ENCODE results near the gene PLOD3. TPM values are rescaled to one million over a fixed set of nuclear protein-coding genes. Genes with fewer than 3 reads are reported as not detected.
"Not testable (repeated sequence)": the region's sequence is repeated elsewhere in the genome, so short reads cannot be mapped to it uniquely, and the experiment has no call there.

Gene PLOD3
- total RNA-seq, 2 donors from 2014 or later: 49.6 to 59.1 TPM

- no peak for DNase-seq
- intact Hi-C loops (cut with DNase I): loop anchor here in 1 of 2 donors (5.0 kb wide), 1 partner anchor 34 kb away; no protein-coding TSS in a partner anchor
- peak in 1 of 2 donors; percentile 2 for ATAC-seq
These were observed 1.1 kb upstream of the PLOD3 start for GRCh38 chr7:101218236-101219125.

- intact Hi-C loops (cut with DNase I): loop anchor here in 1 of 2 donors (5.0 kb wide), 1 partner anchor 35 kb away; no protein-coding TSS in a partner anchor
- DNase-seq: no peak
- ATAC-seq: peak in 1 of 2 donors; percentile 7
These were observed 457 bp downstream of the PLOD3 start for GRCh38 chr7:101216860-101217387.

GRCh38 chr7:101216001-101216859, 1.2 kb downstream of the PLOD3 start:
- intact Hi-C loops (cut with DNase I): loop anchor here in 1 of 2 donors (5.0 kb wide), 1 partner anchor 36 kb away; no protein-coding TSS in a partner anchor
- DNase-seq: no peak

GRCh38 chr7:101212014-101212413, 5.4 kb downstream of the PLOD3 start:
- intact Hi-C loops (cut with DNase I): no loop called here
- ATAC-seq: no peak
- DNase-seq: no peak

More at GRCh38 chr7:101216001-101216859, 1.2 kb downstream of the PLOD3 start:
- peak in 1 of 2 donors; percentile 2 for ATAC-seq

GRCh38 chr7:101211501-101211900, 5.9 kb downstream of the PLOD3 start:
- ATAC-seq (no peak), DNase-seq (no peak)
- intact Hi-C loops (cut with DNase I): no loop called here

GRCh38 chr7:101210143-101210542, 7.2 kb downstream of the PLOD3 start:
- ATAC-seq (no peak), DNase-seq (no peak)
- intact Hi-C loops (cut with DNase I): no loop called here

- DNase-seq (no peak), ATAC-seq (no peak)
- intact Hi-C loops (cut with DNase I): no loop called here
These were observed 8.6 kb downstream of the PLOD3 start for GRCh38 chr7:101208794-101209193.

GRCh38 chr7:101207459-101207858, 9.9 kb downstream of the PLOD3 start:
- no peak for DNase-seq
- no peak for ATAC-seq
- intact Hi-C loops (cut with DNase I): no loop called here

- intact Hi-C loops (cut with DNase I): no loop called here
- ATAC-seq (no peak), DNase-seq (no peak)
These were observed 10.7 kb downstream of the PLOD3 start for GRCh38 chr7:101206665-101207042.

- ATAC-seq (no peak), DNase-seq (no peak)
- intact Hi-C loops (cut with DNase I): no loop called here
These were observed 11.3 kb downstream of the PLOD3 start for GRCh38 chr7:101205901-101206664.

- ATAC-seq; intact Hi-C loops (cut with DNase I); DNase-seq: not testable (repeated sequence)
These were observed 13.3 kb downstream of the PLOD3 start for GRCh38 chr7:101203740-101204738.

- DNase-seq: no peak
- no peak for ATAC-seq
- intact Hi-C loops (cut with DNase I): no loop called here
These were observed 14.8 kb downstream of the PLOD3 start for GRCh38 chr7:101202603-101202918.

GRCh38 chr7:101201695-101202602, 15.4 kb downstream of the PLOD3 start:
- DNase-seq (no peak), ATAC-seq (peak in 1 of 2 donors; percentile 30)

GRCh38 chr7:101200862-101201599, 16.4 kb downstream of the PLOD3 start, which contains the start of gene MOGAT3:
Gene MOGAT3 (minus strand): TSS chr7:101201036. CDS start chr7:101200854, 182 bp downstream.
- ATAC-seq: no peak
- intact Hi-C loops (cut with DNase I): no loop called here
- DNase-seq: no peak

More at GRCh38 chr7:101201695-101202602, 15.4 kb downstream of the PLOD3 start:
- intact Hi-C loops (cut with DNase I): no loop called here

- intact Hi-C loops (cut with DNase I): no loop called here
- DNase-seq (no peak), ATAC-seq (no peak)
These were observed 16.9 kb downstream of the PLOD3 start for GRCh38 chr7:101200504-101200861.

- DNase-seq; intact Hi-C loops (cut with DNase I); ATAC-seq: not testable (repeated sequence)
These were observed 17.9 kb downstream of the PLOD3 start for GRCh38 chr7:101199522-101199921.

All from left cardiac atrium (tissue), 4 donors.